Astrocyte (in vitro differentiated cells and primary cell): ENCODE data around the gene RPS5. TPM values are rescaled to one million over a fixed set of nuclear protein-coding genes. Genes with fewer than 3 reads are reported as not detected.
A peak's percentile ranks its signal among the peaks of the same experiment; 100 is the strongest.

Source experiments
- DNase-seq: peaks from one replicate; pipeline ENCODE4 v3.0.0-alpha.2; 2010; ENCODE audit warnings: low read depth
- FAIRE-seq: peaks from 2 replicates; lab custom pipeline; 2011; peaks lifted over from hg19 to GRCh38; lab: Jason Lieb, UNC
- H2AFZ ChIP-seq: 2 replicates; pipeline ENCODE4 v1.6.0; 2012; ENCODE audit warnings: low read depth, low read length, inconsistent platforms
- H3K27ac ChIP-seq: 2 replicates; pipeline ENCODE4 v1.5.1; 2011; ENCODE audit warnings: low read depth, low read length, inconsistent platforms
- H3K27me3 ChIP-seq: 2 replicates; pipeline ENCODE4 v1.6.0; 2011; ENCODE audit warnings: low read length, inconsistent platforms; ENCODE audit not compliant: insufficient read depth
- H3K36me3 ChIP-seq: 2 replicates; pipeline ENCODE4 v1.5.1; 2011; ENCODE audit warnings: low read length, inconsistent platforms; ENCODE audit not compliant: insufficient read depth
- H3K4me1 ChIP-seq: 2 replicates; pipeline ENCODE4 v1.5.1; 2011; ENCODE audit warnings: low read length, inconsistent platforms; ENCODE audit not compliant: insufficient read depth
- H3K4me2 ChIP-seq: 2 replicates; pipeline ENCODE4 v1.6.0; 2012; ENCODE audit warnings: low read length, inconsistent platforms
- H3K4me3 ChIP-seq: 2 replicates; pipeline ENCODE4 v1.5.1; 2011; ENCODE audit warnings: low read depth, mild to moderate bottlenecking, low read length, inconsistent platforms; ENCODE audit not compliant: insufficient read depth
- H3K79me2 ChIP-seq: 2 replicates; pipeline ENCODE4 v1.6.0; 2012; ENCODE audit warnings: mild to moderate bottlenecking, low read length, inconsistent platforms; ENCODE audit not compliant: insufficient read depth
- H3K9ac ChIP-seq: 2 replicates; pipeline ENCODE4 v1.6.0; 2012; ENCODE audit warnings: mild to moderate bottlenecking, low read length, inconsistent platforms
- H3K9me3 ChIP-seq: 2 replicates; pipeline ENCODE4 v1.5.1; 2012; ENCODE audit warnings: low read depth, mild to moderate bottlenecking, low read length, inconsistent platforms; ENCODE audit not compliant: insufficient read depth
- H4K20me1 ChIP-seq: 2 replicates; pipeline ENCODE4 v1.6.0; 2012; ENCODE audit warnings: low read length, inconsistent platforms; ENCODE audit not compliant: insufficient read depth
- H3K27ac Mint-ChIP-seq: one replicate; pipeline ENCODE4 v1.8.0; 2021; ENCODE audit warnings: mild to moderate bottlenecking, mixed read lengths; ENCODE audit not compliant: unreplicated experiment
- H3K27me3 Mint-ChIP-seq: one replicate; pipeline ENCODE4 v1.8.0; 2021; ENCODE audit warnings: low read depth, mixed read lengths; ENCODE audit not compliant: unreplicated experiment
- H3K36me3 Mint-ChIP-seq: one replicate; pipeline ENCODE4 v1.8.0; 2021; ENCODE audit warnings: low read depth, mixed read lengths; ENCODE audit not compliant: unreplicated experiment
- H3K4me1 Mint-ChIP-seq: one replicate; pipeline ENCODE4 v1.8.0; 2021; ENCODE audit warnings: low read depth, mixed read lengths; ENCODE audit not compliant: unreplicated experiment
- H3K4me3 Mint-ChIP-seq: one replicate; pipeline ENCODE4 v1.8.0; 2021; ENCODE audit warnings: mild to moderate bottlenecking, moderate library complexity, mixed read lengths; ENCODE audit not compliant: unreplicated experiment
- H3K9me3 Mint-ChIP-seq: one replicate; pipeline ENCODE4 v1.8.0; 2021; ENCODE audit warnings: mild to moderate bottlenecking, mixed read lengths; ENCODE audit not compliant: unreplicated experiment
- CTCF ChIP-seq: IDR thresholded peaks from 2 replicates; pipeline ENCODE4 v1.5.1; 2011; ENCODE audit warnings: low read depth, mild to moderate bottlenecking, inconsistent platforms, low read length, moderate library complexity; ENCODE audit not compliant: insufficient read depth
- EZH2 ChIP-seq: IDR thresholded peaks from 2 replicates; pipeline ENCODE4 v1.6.1; 2012; ENCODE audit warnings: mild to moderate bottlenecking, low read length, inconsistent platforms; ENCODE audit not compliant: insufficient read depth
- total RNA-seq: library from RNA; stranded (reverse); gene quantifications from 2 replicates; pipeline ENCODE4 v1.2.1, GENCODE V29; 2021

Gene RPS5
- total RNA-seq, 1 donor from 2014 or later = 891 TPM

- Histone ChIP-seq H3K4me2 (peak overlapping the region; percentile 88), H3K4me1 (peaks cover 20% of the 10 kb centered on the region), H3K27me3 (no peaks in the 10 kb centered on the region), H3K79me2 (peaks cover 29% of the 10 kb centered on the region), H3K27ac (peak overlapping the region; percentile 84), H3K4me3 (peak overlapping the region; percentile 79), H2AFZ (no peak overlapping the region), H3K9me3 (no peaks in the 10 kb centered on the region), H3K9ac (peak overlapping the region; percentile 86), H4K20me1 (no peaks in the 10 kb centered on the region), H3K36me3 (no peaks in the 10 kb centered on the region)
- DNase-seq (no peak), FAIRE-seq (no peak)
- Mint-ChIP-seq H3K4me3 (peak overlapping the region; percentile 92), H3K36me3 (no peaks in the 10 kb centered on the region), H3K9me3 (no peaks in the 10 kb centered on the region), H3K27me3 (no peaks in the 10 kb centered on the region), H3K4me1 (peaks cover 12% of the 10 kb centered on the region), H3K27ac (peak overlapping the region; percentile 89)
- TF ChIP-seq EZH2 (no peak), CTCF (no peak)
These were observed 5.4 kb upstream of the RPS5 start for GRCh38 chr19:58381460-58382212.

GRCh38 chr19:58382997-58383603, 4.0 kb upstream of the RPS5 start:
- no peak overlapping the region for H3K4me3 ChIP-seq
- Mint-ChIP-seq H3K9me3 (no peaks in the 10 kb centered on the region), H3K36me3 (peaks cover 3% of the 10 kb centered on the region), H3K27ac (no peak overlapping the region), H3K4me3 (peak overlapping the region; percentile 92), H3K27me3 (no peaks in the 10 kb centered on the region), H3K4me1 (peaks cover 16% of the 10 kb centered on the region)
- H3K27me3 ChIP-seq = no peaks in the 10 kb centered on the region
- H3K79me2 ChIP-seq = peaks cover 41% of the 10 kb centered on the region
- no peak for FAIRE-seq
- H4K20me1 ChIP-seq = peaks cover 10% of the 10 kb centered on the region
- no peak overlapping the region for H3K9ac ChIP-seq
- peaks cover under 1% of the 10 kb centered on the region for H3K36me3 ChIP-seq
- H2AFZ ChIP-seq = no peak overlapping the region
- H3K9me3 ChIP-seq = no peaks in the 10 kb centered on the region
- no peak for DNase-seq
- no peak for TF ChIP-seq EZH2
- no peak for TF ChIP-seq CTCF
- peaks cover 24% of the 10 kb centered on the region for H3K4me1 ChIP-seq
- no peak overlapping the region for H3K4me2 ChIP-seq
- H3K27ac ChIP-seq = no peak overlapping the region
